ENCODE measurements around the gene NABP2.

Gene NABP2

DNA sequence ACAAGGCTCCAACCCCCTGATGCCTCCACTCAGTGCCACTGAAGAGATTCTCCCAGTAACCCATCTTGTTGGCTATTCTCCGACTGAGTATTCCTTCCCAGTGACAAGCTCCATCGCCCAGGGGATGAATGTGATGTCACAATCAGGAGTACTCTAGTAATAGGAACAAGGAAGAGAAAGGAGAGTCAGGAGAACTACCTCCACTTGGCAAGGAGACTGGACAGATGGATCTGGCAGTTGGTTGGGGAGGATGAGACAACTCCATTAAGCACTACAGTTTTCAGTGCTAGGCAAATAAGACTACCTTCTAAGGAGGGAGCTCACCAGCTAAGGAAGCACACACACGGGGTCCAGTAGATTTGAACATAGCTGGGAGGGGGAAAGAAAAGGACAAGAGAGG is 7.7 kb upstream of the NABP2 start:
- no peak for DNase-seq

DNA sequence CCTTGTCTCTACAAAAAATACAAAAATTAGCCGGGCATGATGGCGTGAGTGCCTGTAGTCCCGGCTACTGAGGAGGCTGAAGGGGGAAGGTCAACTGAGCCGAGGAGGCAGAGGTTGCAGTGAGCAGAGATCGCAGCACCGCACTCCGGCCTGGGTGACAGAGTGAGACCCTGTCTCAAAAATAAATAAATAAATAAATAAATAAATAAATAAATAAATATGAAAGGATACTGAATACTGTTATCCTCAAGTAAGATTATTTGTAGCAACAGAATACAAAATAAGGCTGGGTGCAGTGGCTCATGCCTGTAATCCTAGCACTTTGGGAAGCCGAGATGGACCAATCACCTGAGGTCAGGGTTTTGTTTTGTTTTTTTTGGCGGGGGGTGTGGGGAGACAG is 4.3 kb upstream of the NABP2 start:
- no peak for DNase-seq

DNA sequence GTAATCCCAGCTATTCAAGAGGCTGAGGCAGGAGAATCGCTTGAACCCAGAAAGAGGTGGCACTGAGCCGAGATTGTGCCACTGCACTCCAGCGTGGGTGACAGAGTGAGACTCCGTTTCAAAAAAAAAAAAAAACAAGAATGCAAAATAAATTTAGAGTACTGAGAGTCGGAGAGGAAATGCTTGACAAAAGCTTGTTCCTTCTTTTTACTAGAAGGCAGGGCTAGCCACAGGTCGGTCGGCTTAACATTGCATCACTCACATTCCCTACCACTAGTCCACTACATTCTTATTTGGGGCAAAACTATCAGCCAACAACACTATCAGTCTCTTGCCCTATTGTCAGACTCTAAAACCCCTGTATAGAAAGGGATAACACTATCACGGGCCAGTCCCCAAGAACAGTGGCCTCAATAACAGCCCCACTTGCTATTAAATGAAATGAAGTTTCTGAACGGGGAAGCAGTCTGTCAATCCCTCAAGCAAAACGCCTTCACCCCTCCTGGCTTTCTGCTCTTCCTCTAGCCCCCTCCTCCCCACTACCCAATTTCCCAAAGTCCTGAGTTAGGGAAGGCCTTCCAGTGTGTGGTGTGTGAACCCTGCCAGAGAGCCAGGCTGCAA is 3.4 kb upstream of the NABP2 start:
- DNase-seq: no peak

DNA sequence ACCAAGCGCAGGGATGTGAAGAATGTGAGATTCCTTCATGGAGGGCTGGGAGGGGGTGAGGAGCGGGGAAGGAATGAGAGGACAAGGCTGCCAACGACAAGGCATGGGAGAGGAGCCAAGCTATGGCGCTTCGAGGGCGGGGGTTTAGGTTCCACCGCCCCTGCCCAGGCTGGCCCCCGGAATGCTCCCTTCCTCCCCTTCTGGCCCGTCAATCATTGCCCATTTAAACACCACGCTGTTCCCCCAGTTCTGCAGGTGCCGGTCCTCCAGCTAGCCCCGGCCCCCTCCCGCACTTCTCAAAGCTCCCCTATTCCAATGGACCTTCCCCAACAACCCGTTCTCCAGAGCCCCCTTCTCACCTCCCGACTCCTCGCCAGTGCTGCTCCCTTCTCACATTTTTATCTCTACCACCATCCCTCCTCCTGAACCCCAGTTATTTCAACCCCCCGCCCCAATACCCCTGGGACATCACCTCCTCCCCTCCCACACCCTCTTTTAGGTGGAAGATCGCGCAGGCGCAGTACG is 2.8 kb upstream of the NABP2 start:
- peak; percentile 78 for DNase-seq

DNA sequence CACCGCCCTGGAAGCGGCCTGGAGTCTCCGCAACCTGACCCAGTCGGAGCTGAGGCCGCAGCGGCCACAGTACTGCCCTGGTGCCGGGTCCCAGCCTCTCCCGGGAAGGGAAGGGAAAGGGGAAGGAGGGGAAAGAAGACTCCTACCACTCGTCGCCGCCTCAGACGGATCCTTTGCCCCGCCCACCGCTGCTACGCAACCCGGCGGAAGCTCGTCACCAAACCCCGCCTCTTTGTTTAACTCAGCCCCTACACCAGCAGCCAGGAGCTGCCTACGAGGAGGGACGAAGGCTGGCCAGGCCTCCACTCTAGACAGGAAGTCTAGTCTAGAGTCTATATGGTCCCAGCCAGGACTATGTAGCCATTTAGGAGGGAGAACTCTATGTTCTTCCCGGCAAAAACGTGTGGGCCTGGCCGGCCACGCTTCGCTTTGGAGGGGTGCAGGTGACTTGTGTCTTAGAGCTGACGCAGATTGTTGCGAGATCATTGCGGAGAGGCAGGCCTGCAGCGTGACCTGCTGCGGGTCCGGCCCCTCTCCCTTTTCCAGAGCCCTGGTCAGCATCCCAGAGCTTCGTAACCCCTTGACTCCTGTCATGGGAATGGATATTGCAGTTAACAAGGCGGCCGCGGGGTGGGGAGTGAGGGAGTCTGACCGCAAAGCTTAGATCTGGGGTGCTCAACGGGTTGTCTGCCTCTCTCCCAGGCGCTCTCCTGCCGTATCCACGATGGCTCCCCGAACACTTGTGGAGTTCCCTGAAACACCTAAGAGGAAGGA is 2.2 kb upstream of the NABP2 start, which contains the start of gene RNF41:
Gene RNF41 (minus strand): TSS at position 166 of the 774 bp plus-strand sequence. CDS start 7,875 bp downstream, outside the sequence.
- DNase-seq: peak; percentile 99

DNA sequence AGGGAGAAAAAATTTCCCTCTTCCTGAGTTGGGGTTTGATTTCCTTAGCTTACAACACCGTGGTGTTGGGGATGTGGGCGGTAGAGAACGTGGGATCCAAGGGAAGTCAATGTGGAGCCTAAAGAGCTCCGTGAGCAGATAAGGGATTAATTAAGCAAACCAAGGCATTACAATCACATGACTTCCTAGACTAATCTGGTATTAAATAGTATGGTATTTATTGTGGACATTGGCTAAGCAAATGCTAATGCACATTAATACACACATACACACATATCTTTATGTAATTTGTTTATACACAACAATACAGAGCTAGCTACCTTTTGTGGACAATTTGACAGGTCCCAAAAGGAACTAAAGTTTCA is 1.6 kb upstream of the NABP2 start:
- DNase-seq: no peak

DNA sequence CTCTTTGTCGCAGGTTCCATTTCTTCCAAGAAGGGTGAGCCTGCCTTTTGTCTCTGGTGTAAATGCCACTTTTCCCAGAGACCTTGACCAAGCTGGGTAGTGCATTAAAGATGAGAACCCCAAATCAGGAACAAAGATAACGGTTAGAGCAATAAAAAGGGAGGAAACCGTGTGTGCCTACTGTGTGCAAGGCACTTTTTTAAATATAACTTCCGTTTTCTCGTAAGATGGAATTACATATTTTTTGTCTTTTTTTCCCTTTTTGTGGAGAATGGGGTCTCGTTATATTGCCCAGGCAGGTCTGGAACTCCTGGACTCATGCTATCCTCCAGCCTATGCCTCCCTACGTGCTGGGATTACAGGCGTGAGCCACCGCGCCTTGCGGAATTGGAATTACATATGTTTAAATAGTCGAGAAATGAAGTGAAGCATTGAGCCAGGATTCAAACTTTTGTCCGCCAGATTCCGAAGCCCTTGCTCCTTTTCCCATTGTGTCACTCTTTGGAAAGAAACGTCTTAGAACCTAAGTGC is 506 bp upstream of the NABP2 start:
- DNase-seq: no peak

DNA sequence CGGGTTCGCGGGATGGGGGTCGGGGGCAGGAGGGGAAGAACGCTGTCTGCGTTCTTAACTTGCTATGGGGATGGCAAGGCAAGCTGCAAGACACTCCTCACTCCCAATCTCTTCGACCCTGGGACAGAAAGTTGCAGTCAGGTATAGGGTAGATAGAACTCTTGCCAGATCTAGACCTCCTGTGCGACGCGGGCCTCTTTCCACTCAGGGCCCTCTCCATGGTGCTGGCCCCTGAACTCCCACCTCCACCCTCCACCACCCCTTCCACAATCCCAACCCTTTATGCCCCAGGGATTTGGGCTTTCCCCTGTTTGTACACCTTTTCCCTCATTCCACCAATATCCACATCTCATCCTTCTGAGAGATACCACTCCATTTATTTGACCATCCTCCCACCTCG is 812 bp downstream of the NABP2 start:
- no peak for DNase-seq

DNA sequence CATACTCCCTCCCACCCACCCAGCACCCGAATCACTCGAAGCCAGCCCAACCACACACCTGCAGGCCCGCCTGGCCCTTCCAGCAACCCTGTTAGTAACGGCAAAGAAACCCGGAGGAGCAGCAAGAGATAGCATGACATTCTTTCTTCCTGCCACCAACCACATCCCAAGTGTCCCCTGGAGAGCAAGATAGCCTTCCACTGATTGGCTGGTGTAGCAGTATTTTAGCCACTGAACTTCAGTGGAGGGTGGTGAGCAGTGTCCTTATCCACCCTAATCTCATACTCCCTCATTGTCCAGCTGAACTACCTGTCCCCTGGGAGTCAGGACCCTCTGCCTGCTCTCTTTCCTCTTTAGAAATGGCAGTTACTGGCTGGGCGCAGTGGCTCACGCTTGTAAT is 4.9 kb downstream of the NABP2 start:
- no peak for DNase-seq

DNA sequence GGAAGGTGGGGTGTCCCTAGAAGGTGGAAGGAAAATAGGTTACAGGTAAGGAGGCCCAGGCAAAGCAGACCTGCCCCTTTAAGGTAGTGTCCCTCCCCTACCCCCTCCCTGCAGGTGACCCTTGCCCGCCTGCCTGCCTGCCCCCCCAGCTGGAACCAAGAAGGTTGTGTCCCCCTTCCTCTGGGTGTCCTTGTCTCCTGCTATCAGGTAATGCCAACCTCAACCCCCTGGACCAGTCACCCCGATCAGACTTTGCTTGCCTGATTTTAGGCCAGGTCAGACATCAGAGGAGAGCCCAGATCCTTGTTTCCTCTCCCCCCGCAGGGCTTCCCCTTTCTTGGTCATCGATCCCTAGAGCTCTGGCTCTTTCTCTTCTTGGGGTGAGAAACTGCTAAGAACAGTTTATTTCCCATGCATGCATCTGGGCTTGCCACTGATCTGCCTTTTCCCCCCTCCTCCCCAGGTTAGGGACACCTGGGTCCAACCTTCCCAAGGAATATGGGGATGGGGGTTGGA is 5.8 kb downstream of the NABP2 start, which contains the start of gene SLC39A5:
Gene SLC39A5 (plus strand): TSS at position 136 of the 516 bp plus-strand sequence. CDS start 1,224 bp downstream, outside the sequence.
- DNase-seq: no peak

DNA sequence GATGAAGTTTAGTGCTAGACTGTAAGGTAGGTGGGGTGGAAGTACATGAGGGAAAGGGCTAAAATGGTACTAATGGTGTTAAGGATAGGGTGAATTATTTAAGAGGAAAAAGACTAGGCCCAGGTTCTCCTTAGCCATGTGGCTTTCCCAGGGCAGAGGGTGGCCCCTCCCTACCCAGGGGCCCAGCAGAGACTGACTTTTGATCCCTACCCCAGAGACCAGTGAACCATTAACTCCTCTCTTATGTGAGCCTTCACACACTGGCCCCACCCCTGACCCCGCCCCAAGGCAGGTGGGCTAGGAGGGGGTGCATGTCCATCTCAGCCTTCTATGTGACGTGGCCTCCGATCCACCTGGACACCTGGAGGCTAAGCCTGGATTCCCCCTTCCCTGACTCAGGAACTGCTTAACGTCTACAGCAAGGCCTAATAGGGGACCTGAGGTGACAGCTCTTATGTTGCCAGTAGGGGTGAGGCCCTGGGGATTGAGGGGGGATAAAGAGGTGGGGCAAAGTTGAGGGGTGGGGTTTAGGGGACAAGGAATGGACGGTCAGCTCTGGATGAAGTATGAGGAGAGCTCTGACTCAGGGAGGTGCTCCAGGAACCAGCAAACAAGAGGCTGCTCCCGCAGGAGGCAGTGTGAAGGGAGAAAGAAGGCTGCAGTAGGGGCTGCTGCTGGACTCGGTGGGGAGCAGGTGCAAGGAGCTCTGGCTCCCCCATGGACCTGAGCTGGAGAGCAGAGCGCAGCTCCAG is 6.5 kb downstream of the NABP2 start:
- DNase-seq: no peak

DNA sequence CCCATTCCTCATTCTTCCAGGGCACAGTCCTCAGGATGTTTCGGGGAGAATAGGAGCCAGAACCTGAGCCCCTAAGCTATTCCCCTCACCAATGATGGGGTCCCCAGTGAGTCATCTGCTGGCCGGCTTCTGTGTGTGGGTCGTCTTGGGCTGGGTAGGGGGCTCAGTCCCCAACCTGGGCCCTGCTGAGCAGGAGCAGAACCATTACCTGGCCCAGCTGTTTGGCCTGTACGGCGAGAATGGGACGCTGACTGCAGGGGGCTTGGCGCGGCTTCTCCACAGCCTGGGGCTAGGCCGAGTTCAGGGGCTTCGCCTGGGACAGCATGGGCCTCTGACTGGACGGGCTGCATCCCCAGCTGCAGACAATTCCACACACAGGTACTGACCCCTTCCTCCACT is 7.0 kb downstream of the NABP2 start:
- no peak for DNase-seq

DNA sequence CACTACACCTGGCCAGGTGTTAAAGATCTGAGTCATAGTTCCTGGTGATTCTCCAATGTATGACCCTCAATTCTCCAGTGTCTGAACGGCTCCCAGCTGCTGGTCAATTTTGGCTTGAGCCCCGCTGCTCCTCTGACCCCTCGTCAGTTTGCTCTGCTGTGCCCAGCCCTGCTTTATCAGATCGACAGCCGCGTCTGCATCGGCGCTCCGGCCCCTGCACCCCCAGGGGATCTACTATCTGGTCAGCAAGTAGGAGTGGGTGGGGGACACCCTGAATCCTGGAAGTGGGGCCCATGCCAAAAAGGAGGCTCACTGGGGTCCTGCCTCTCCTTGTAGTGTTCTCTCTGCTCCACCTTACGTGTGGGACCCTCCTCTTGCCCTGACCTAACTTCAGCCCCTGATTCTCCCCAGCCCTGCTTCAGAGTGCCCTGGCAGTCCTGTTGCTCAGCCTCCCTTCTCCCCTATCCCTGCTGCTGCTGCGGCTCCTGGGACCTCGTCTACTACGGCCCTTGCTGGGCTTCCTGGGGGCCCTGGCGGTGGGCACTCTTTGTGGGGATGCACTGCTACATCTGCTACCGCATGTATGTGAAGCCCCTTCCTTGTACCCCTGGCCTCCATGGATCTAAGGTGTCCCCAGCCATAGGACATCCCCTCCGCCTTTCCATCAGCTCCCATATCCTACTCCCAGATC is 10.7 kb downstream of the NABP2 start:
- no peak for DNase-seq

DNA sequence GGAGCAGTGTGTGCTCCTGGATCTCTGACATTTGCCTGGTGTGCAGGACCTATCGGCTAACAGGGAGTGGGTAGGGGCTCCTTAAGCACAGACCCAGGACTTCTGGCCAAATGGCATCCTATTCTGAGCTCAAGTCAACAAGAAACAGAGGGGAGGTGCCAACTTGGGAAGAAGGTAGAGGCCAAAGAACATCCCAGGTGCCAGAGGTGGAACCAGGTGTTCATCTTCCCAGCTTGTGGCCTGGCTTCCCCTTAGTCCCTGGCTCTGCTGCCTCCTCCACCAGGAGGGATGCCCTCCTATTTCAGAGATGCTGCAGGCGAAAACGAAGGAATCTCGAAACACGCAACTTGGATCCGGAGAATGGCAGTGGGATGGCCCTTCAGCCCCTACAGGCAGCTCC is 11.9 kb downstream of the NABP2 start:
- no peak for DNase-seq

DNA sequence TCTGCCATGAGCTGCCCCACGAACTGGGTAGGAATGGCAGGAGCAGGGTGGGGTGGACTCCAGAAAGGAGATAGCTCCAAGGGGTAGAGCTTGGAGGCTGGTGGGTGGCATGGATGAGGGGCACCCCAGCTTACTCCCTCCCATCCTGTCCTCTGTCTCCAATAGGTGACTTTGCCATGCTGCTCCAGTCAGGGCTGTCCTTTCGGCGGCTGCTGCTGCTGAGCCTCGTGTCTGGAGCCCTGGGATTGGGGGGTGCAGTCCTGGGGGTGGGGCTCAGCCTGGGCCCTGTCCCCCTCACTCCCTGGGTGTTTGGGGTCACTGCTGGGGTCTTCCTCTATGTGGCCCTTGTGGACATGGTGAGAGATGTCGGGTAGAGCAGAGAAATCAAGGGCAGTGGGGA is 12.8 kb downstream of the NABP2 start:
- DNase-seq: no peak

DNA sequence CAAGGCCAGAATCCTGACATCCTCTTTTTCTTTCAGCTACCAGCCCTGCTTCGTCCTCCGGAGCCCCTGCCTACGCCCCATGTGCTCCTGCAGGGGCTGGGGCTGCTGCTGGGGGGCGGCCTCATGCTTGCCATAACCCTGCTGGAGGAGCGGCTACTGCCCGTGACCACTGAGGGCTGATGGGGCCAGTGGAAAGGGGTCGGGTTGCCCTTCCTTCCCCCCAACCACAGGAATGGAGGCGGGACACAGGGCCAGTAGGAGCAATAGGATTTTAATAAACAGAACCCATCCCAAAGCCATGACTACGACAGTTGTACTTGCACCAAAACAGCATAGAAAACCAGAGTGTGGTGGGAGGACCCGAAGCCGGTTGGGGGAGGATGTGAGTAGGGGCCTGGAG is 13.4 kb downstream of the NABP2 start:
- DNase-seq: no peak

DNA sequence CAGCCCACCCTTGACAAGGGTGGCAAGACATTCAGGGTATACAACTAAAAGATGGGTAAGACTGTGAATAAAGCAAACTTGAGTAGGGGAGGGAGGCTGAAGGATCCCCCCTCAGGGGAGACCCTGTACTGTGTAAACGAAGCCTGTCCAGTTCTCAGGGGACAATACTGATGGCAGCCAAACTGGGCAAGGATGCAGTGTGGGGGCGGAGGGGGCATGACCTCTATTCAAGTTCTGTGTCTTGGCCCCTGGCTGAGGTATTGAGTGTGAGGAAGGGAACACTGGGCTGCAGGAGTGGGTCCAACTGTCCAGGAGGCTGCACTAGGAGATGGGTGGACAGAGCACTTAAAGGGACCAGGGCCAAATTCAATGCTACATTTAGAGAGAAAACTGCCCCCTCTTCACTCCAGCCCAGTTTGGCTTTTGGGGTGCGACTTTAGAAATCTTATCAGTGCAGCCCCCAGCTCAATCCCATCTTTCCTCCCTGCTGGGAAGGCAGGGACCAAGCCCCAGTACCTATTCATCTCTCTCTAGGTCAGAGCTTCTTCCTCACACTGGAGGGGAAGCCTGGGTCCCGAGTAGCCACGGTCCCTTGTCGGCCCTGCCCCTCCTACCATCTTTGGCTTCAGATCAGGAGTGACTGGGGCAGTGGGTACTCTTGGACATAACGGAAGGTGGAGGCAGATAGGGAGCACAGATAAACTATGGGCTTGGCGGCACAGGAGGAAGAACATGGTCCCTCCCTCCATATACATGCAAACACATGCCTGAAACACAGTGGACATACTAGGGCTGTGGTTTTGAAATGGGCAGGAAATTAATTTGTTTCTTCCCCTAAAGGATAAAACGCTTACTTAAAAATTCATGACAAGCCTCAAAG is 17.5 kb downstream of the NABP2 start:
- no peak for DNase-seq

DNA sequence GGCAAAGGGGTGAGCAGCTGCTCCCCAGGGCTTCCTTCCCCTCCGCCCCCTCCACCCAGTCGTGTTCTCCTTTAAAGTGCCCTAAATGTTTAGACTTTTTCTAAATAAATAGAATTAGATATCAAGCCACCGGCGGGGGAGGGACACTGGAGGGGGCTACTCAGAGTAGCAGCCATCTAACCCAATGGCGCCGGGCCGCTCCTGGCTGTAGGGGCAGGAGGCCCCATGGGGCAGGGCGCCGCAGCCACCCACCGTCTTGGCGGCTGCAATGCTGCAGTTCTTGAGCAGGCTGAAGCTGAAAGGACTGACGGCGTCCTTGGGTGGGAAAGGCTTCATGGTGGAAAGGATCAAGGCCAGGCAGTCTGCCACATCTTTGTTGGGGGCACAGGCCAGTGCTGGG is 18.8 kb downstream of the NABP2 start:
- no peak for DNase-seq

DNA sequence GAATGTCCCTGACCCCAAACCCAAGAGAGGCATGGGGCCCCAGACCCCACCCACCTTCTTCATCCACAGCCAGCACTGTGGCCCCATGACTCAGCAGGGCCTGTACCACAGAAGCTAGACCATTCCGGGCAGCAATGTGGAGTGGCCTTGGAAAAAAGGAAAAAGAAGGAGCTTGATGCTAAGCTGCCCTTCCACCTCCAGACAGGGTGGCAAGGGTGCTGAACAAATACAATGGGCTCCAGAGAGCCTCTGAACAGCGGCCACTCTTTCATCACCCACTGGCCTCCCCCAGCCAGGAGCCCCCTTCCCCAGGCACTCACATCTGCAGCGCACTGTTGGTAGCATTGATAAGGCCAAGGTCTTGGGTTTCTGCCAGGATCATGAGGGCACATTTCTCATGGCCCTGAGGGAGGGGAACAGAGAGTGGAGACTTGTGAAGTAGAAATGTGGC is 19.6 kb downstream of the NABP2 start:
- DNase-seq: no peak

DNA sequence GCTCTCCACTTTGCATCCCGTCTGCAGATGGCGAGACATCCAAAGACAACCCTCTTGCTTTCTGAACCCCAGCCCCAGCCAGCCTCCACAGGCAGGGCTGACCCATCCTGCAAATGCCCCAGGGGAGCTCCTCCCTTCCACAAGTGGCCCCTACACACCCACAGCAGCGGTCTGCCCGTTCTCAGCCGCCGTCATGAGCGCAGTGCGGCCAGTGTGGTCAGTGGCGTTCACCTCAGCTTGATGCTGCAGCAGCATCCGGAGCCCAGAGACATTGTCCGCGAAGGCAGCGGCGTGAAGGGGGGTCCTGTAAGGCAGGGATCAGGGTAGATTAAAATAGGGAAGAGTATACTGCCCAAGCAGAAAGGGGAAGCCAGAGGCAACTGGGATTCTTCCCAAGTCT is 20.4 kb downstream of the NABP2 start:
- DNase-seq: no peak

DNA sequence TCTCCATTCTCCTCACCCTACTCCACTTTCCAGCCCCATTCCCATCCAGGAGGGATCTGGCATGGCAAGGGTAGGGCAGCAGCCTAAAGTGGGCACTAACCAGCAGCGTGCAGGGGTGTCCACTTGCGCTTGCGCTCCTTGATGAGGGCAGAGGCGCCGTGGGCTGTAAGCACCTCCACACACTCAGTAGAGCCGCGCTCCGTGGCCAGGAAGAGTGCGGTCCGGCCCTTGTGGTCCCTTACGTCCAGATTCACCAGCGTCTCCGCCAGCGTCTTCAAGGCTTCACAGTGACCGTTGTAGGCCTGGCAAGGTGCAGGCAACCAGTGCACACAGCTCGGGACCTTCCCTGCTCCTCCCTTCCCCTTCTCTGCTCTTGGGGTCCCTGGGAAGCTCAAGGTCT is 23.8 kb downstream of the NABP2 start:
- DNase-seq: no peak
